ENCODE data around the gene CNTNAP4. TPM values are rescaled to one million over a fixed set of nuclear protein-coding genes. Genes with fewer than 3 reads are reported as not detected.

CNTNAP4 gene
- total and polyA plus RNA-seq, 2 of the 4 experiments (the other 2 are of a cell fraction): not detected

- TF ChIP-seq NFE2L2 (IDR thresholded peaks at IDR 0.05; ENCODE audit: low read depth, low read length) (no peak), FOS (IDR thresholded peaks at IDR 0.05; ENCODE audit: low read depth, low read length) (no peak), MAFK (IDR thresholded peaks at IDR 0.05; ENCODE audit: low read depth, low read length) (no peak), RAD21 (IDR thresholded peaks at IDR 0.05; ENCODE audit: low read length) (no peak), RCOR1 (IDR thresholded peaks at IDR 0.05; ENCODE audit: insufficient replicate concordance, low read length) (no peak), SMC3 (IDR thresholded peaks at IDR 0.05; ENCODE audit: low read depth, low read length) (no peak), BHLHE40 (IDR thresholded peaks at IDR 0.05; ENCODE audit: low read depth, low read length) (no peak), CTCF (conservative IDR thresholded peaks at IDR 0.05; ENCODE audit: low read depth, low read length) (no peak), MXI1 (IDR thresholded peaks at IDR 0.05; ENCODE audit: borderline replicate concordance, low read depth, low read length) (no peak), POLR2A (IDR thresholded peaks at IDR 0.05; ENCODE audit: low read depth, low read length) (no peak), CHD1 (IDR thresholded peaks at IDR 0.05; ENCODE audit: low read depth, low read length) (no peak), ELK1 (IDR thresholded peaks at IDR 0.05; ENCODE audit: borderline replicate concordance, low read depth, low read length) (no peak), CEBPB (IDR thresholded peaks at IDR 0.05; ENCODE audit: low read depth, low read length) (no peak), MAZ (IDR thresholded peaks at IDR 0.05; ENCODE audit: borderline replicate concordance, low read depth, low read length) (no peak)
- Histone ChIP-seq H3K27ac (ENCODE audit: insufficient read depth, low read length) (no peak overlapping the region), H2BK5ac (ENCODE audit: low read depth, low read length, poor library complexity, severe bottlenecking) (no peak overlapping the region), H2AK9ac (replicated peaks; ENCODE audit: low read depth, low read length, poor library complexity) (no peak overlapping the region), H3K9me1 (ENCODE audit: insufficient read depth, low read length) (no peaks in the 10 kb centered on the region), H2BK120ac (ENCODE audit: low read depth, low read length) (no peak overlapping the region), H2BK15ac (ENCODE audit: low read depth, low read length) (no peak overlapping the region), H3K56ac (ENCODE audit: extremely low read depth, insufficient read depth, low read length) (no peak overlapping the region), H3K4me2 (ENCODE audit: low read depth, low read length) (no peak overlapping the region), H4K91ac (ENCODE audit: insufficient read depth, low read depth, low read length) (no peak overlapping the region), H4K20me1 (ENCODE audit: insufficient read depth, low read length) (no peaks in the 10 kb centered on the region), H3K14ac (replicated peaks; ENCODE audit: low read depth, low read length) (no peak overlapping the region), H3K9me3 (ENCODE audit: control insufficient read depth, insufficient read depth, low read length) (peaks cover 10% of the 10 kb centered on the region; the same call in 1 of the 2 replicates), H2BK20ac (ENCODE audit: low read depth, low read length) (no peak overlapping the region), H3K4ac (ENCODE audit: low read depth, low read length) (no peak overlapping the region), H3K9ac (ENCODE audit: low read depth, low read length) (no peak overlapping the region), H3K4me3 (ENCODE audit: insufficient read depth, low read depth, low read length) (no peak overlapping the region), H3K36me3 (ENCODE audit: control insufficient read depth, insufficient read depth, low read length) (no peaks in the 10 kb centered on the region), H3K4me1 (ENCODE audit: control insufficient read depth, insufficient read depth, low read length) (no peaks in the 10 kb centered on the region), H3K23ac (ENCODE audit: low read depth, low read length) (no peak overlapping the region), H4K5ac (ENCODE audit: low read depth, low read length) (no peak overlapping the region), H3K18ac (ENCODE audit: low read depth, low read length) (no peak overlapping the region), H4K8ac (ENCODE audit: low read depth in 2 of 2, low read length in 2 of 2) (no peak overlapping the region), H3K27me3 (ENCODE audit: control insufficient read depth, insufficient read depth, low read length) (no peaks in the 10 kb centered on the region), H2AFZ (replicated peaks; ENCODE audit: low read length, poor library complexity) (no peak overlapping the region), H3K79me1 (ENCODE audit: low read depth in 1 of 2, low read length in 2 of 2) (no peaks in the 10 kb centered on the region), H2AK5ac (ENCODE audit: low read depth, low read length) (no peak overlapping the region)
- ChIA-PET POLR2A (ENCODE audit: unreplicated experiment) (no interaction called here), CTCF (no interaction called here)
- dilution Hi-C loops (cut with HindIII; ENCODE audit: low sequenced_read_pairs, unreplicated experiment) (no loop called here), in situ Hi-C loops (cut with MboI; ENCODE audit: low sequenced_read_pairs) (no loop called here), intact Hi-C loops (cut with micrococcal nuclease) (no loop called here)
- DNase-seq (no peak), ATAC-seq (ENCODE audit: low read depth) (no peak)
- 79% methylated on average over 2 of the region's 14 CpGs; no CpG with 5 or more reads in 1 of the 2 experiments for WGBS, 2 experiments (ENCODE audit: extremely low coverage in 2 of 2, insufficient read length in 1 of 2)
- BruUV-seq (replicated peaks): no TSS peak
Measured at GRCh38 chr16:76309639-76310335, 32.6 kb downstream of the CNTNAP4 start.
